ENCODE data around the gene EXOC3L1. TPM values are rescaled to one million over a fixed set of nuclear protein-coding genes. Genes with fewer than 3 reads are reported as not detected.
A peak's percentile ranks its signal among the peaks of the same experiment; 100 is the strongest.

The EXOC3L1 gene
- total RNA-seq, 1 donor from 2014 or later: 2.5 TPM

DNA sequence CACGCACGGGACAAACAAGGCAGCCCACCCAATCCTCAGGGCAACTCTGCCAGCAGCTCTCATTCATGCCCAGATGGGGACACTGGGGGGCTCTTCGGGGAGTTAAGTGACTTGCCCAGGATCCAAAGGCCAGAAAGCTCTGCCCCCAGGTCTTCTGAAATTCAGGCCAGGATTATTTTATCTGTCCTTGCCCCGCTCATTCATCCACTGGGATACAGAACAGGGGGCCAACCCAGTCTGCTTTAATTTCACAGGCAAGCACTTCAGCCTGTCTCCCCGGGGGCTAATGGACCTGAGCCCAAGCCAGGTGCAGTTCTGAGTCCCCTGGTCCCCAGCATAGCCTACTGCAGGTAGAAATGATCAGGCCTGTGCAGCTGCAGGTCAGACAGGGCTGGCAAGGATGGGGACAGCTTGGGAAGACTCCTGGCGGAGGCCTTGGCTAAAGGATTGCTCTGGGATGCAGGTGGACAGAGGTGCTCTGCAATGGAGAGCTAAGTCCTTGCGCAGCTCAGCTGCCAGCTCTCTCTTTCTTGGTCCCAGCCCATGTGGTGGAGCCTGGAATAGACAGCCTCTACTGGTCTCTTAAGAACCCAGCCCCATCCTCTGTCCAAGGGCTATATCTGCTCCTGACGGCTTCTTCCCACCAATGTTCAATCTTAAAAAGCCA, 38.4 kb downstream of the EXOC3L1 start:
- intact Hi-C loops (cut with DNase I): loop anchor here (5.0 kb wide), 1 partner anchor 36 kb away; no protein-coding TSS in a partner anchor
- peaks cover 29% of the 10 kb centered on the region for H3K4me1 ChIP-seq
- TF ChIP-seq POLR2AphosphoS5 (IDR thresholded peaks at IDR 0.05; ENCODE audit: insufficient read depth in 1 of 2, low read depth in 1 of 2) (no peak), CTCF (IDR thresholded peaks at IDR 0.05) (no peak), POLR2A (IDR thresholded peaks at IDR 0.05) (no peak)
- H3K4me3 ChIP-seq: peak overlapping the region; percentile 60 to 71
- no peaks in the 10 kb centered on the region for H3K27me3 ChIP-seq
- H3K27ac ChIP-seq: peak overlapping the region; percentile 85
- no peak for DNase-seq (ENCODE audit: extremely low spot score in 2 of 2)
- H3K36me3 ChIP-seq: peaks cover 0 to 22% of the 10 kb centered on the region in 2 donors
- H3K9me3 ChIP-seq: no peaks in the 10 kb centered on the region

DNA sequence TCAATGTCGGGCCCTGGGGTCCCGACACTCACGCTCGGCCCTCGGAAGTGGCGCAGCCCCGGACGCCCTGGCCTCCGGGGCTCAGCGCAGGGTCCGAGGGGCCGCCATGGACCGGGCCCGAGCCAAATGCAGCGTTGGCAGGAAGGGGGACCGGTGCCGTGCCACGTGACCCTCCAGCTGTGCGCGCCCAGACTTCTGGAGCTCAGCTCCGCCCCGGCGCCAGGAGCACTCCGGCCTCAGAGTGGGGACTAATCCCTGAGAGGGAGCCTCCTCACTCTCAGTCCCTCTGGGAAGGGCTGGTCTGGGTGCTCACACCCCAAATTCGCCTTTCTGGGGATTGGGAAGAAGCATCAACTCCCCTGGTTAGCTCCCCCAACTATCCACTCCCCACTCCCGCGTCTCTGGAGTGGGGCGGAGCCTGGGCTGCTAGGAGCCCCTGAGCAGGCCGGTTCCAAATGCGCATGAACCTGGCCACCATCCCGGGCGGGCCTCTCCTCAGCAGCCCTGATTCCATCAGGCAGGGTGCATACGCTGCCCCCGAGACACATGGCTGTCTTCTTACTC, 39.0 kb downstream of the EXOC3L1 start, which contains the start of gene B3GNT9:
Gene B3GNT9 (minus strand): TSS at position 166 of the 564 bp plus-strand sequence. CDS start 513 bp downstream, outside the sequence.
- H3K4me1 ChIP-seq: peaks cover 24% of the 10 kb centered on the region
- peaks cover 0 to 26% of the 10 kb centered on the region in 2 donors for H3K36me3 ChIP-seq
- H3K9me3 ChIP-seq: no peaks in the 10 kb centered on the region
- TF ChIP-seq CTCF (IDR thresholded peaks at IDR 0.05): no peak
- TF ChIP-seq POLR2AphosphoS5 (IDR thresholded peaks at IDR 0.05; ENCODE audit: insufficient read depth in 1 of 2, low read depth in 1 of 2): peak in 1 of 2 donors; percentile 84
- no peak for TF ChIP-seq POLR2A (IDR thresholded peaks at IDR 0.05)
- H3K27me3 ChIP-seq: no peaks in the 10 kb centered on the region
- intact Hi-C loops (cut with DNase I): loop anchor here (5.0 kb wide), 1 partner anchor 36 kb away; no protein-coding TSS in a partner anchor
- peak within 1 kb of the TSS; percentile 60 to 71 for H3K4me3 ChIP-seq
- no peak for DNase-seq (ENCODE audit: extremely low spot score in 2 of 2)
- peak within 1 kb of the TSS; percentile 85 for H3K27ac ChIP-seq

GRCh38 chr16:67150047-67150832, 39.7 kb downstream of the EXOC3L1 start:
- H3K9me3 ChIP-seq: no peaks in the 10 kb centered on the region
- H3K4me3 ChIP-seq: peak overlapping the region; percentile 60 to 71
- no peak for TF ChIP-seq CTCF (IDR thresholded peaks at IDR 0.05)
- TF ChIP-seq POLR2AphosphoS5 (IDR thresholded peaks at IDR 0.05; ENCODE audit: insufficient read depth in 1 of 2, low read depth in 1 of 2): no peak
- no peak for TF ChIP-seq POLR2A (IDR thresholded peaks at IDR 0.05)
- peak overlapping the region; percentile 85 for H3K27ac ChIP-seq
- DNase-seq (ENCODE audit: extremely low spot score in 2 of 2): no peak
- peaks cover 0 to 33% of the 10 kb centered on the region in 2 donors for H3K36me3 ChIP-seq
- H3K27me3 ChIP-seq: no peaks in the 10 kb centered on the region
- peaks cover 17% of the 10 kb centered on the region for H3K4me1 ChIP-seq
- intact Hi-C loops (cut with DNase I): loop anchor here (5.0 kb wide), 1 partner anchor 37 kb away; no protein-coding TSS in a partner anchor

GRCh38 chr16:67149276-67150046, 40.5 kb downstream of the EXOC3L1 start:
- Histone ChIP-seq H3K27ac (no peak overlapping the region), H3K4me1 (peaks cover 9% of the 10 kb centered on the region), H3K36me3 (peaks cover 0 to 41% of the 10 kb centered on the region in 2 donors), H3K9me3 (no peaks in the 10 kb centered on the region), H3K27me3 (no peaks in the 10 kb centered on the region), H3K4me3 (peak overlapping the region in 1 of 2 donors; percentile 71)
- TF ChIP-seq CTCF (IDR thresholded peaks at IDR 0.05) (no peak), POLR2AphosphoS5 (IDR thresholded peaks at IDR 0.05; ENCODE audit: insufficient read depth in 1 of 2, low read depth in 1 of 2) (peak in 1 of 2 donors; percentile 31), POLR2A (IDR thresholded peaks at IDR 0.05) (no peak)
- intact Hi-C loops (cut with DNase I): loop anchor here (5.0 kb wide), 1 partner anchor 38 kb away; no protein-coding TSS in a partner anchor
- DNase-seq (ENCODE audit: extremely low spot score in 2 of 2): no peak

Measured in vagina (tissue), 2 donors.